Measurements from ENCODE around the gene MAP3K14. TPM values are rescaled to one million over a fixed set of nuclear protein-coding genes. Genes with fewer than 3 reads are reported as not detected.

Gene MAP3K14
- total and polyA plus RNA-seq, 4 donors: 1.2 to 7.8 (median 4.2) TPM

GRCh38 chr17:45241328-45242028, 75.3 kb downstream of the MAP3K14 start:
- H3K9ac ChIP-seq (ENCODE audit: low read depth in 1 of 2, low read length in 2 of 2): no peak overlapping the region
- TF ChIP-seq HNF4G (IDR thresholded peaks at IDR 0.05) (no peak), ATF3 (IDR thresholded peaks at IDR 0.05) (no peak), REST (IDR thresholded peaks at IDR 0.05) (no peak), FOXA1 (IDR thresholded peaks at IDR 0.05) (no peak), NR2F2 (IDR thresholded peaks at IDR 0.05) (no peak), FOXA2 (IDR thresholded peaks at IDR 0.05) (no peak), ZBTB33 (IDR thresholded peaks at IDR 0.05) (no peak), RXRA (IDR thresholded peaks at IDR 0.05) (no peak), RAD21 (IDR thresholded peaks at IDR 0.05) (no peak), SP1 (IDR thresholded peaks at IDR 0.05) (no peak), EGR1 (IDR thresholded peaks at IDR 0.05; ENCODE audit: low read depth in 2 of 2) (no peak)
- H3K4me3 ChIP-seq (ENCODE audit: low read depth in 1 of 3, low read length in 3 of 3): peak overlapping the region in 1 of 3 donors; percentile 3
- no peak overlapping the region for H3K27ac ChIP-seq (ENCODE audit: low read depth in 1 of 2, low read length in 2 of 2)
- peaks cover 0 to 3% (median 0%) of the 10 kb centered on the region in 4 donors for H3K27me3 ChIP-seq (ENCODE audit: control insufficient read depth in 4 of 4, insufficient read depth in 4 of 4, low read length in 3 of 4)
- no peak for DNase-seq (ENCODE audit: low spot score)
- WGBS: 16% methylated on average over 62 of the region's 62 CpGs
- H3K36me3 ChIP-seq (ENCODE audit: control insufficient read depth in 4 of 4, insufficient read depth in 3 of 4, low read depth in 1 of 4, low read length in 3 of 4): no peaks in the 10 kb centered on the region
- H3K9me3 ChIP-seq (ENCODE audit: control insufficient read depth in 4 of 4, low read length in 3 of 4): no peaks in the 10 kb centered on the region
- H3K4me1 ChIP-seq (ENCODE audit: control insufficient read depth in 4 of 4, insufficient read depth in 4 of 4, low read length in 3 of 4): peaks cover 0 to 4% (median 3%) of the 10 kb centered on the region in 4 donors

- 37% methylated on average over 21 of the region's 21 CpGs for WGBS
Observed at GRCh38 chr17:45240905-45241327, 75.9 kb downstream of the MAP3K14 start.

More at GRCh38 chr17:45240905-45241327, 75.9 kb downstream of the MAP3K14 start:
- H3K4me3 ChIP-seq (ENCODE audit: low read depth in 1 of 3, low read length in 3 of 3): no peak overlapping the region
- no peaks in the 10 kb centered on the region for H3K9me3 ChIP-seq (ENCODE audit: control insufficient read depth in 4 of 4, low read length in 3 of 4)
- peaks cover 0 to 3% (median 0%) of the 10 kb centered on the region in 4 donors for H3K27me3 ChIP-seq (ENCODE audit: control insufficient read depth in 4 of 4, insufficient read depth in 4 of 4, low read length in 3 of 4)
- TF ChIP-seq FOXA2 (IDR thresholded peaks at IDR 0.05): no peak
- no peak for TF ChIP-seq MAX (IDR thresholded peaks at IDR 0.05)
- TF ChIP-seq RAD21 (IDR thresholded peaks at IDR 0.05): no peak
- no peak for TF ChIP-seq ZBTB33 (IDR thresholded peaks at IDR 0.05)
- TF ChIP-seq JUND (IDR thresholded peaks at IDR 0.05): no peak
- no peak for TF ChIP-seq FOXA1 (IDR thresholded peaks at IDR 0.05)
- TF ChIP-seq HNF4A (conservative IDR thresholded peaks at IDR 0.05): no peak
- no peak for TF ChIP-seq TAF1 (conservative IDR thresholded peaks at IDR 0.05)
- TF ChIP-seq HNF4G (IDR thresholded peaks at IDR 0.05): no peak
- TF ChIP-seq GABPA (IDR thresholded peaks at IDR 0.05 in 1 of 2, conservative IDR thresholded peaks at IDR 0.05 in 1 of 2): no peak
- no peak for TF ChIP-seq RXRA (IDR thresholded peaks at IDR 0.05)
- TF ChIP-seq SP1 (IDR thresholded peaks at IDR 0.05): no peak
- no peak for TF ChIP-seq CTCF (IDR thresholded peaks at IDR 0.05; ENCODE audit: low read depth, low read length, missing input control)
- TF ChIP-seq REST (IDR thresholded peaks at IDR 0.05): no peak
- no peaks in the 10 kb centered on the region for H3K36me3 ChIP-seq (ENCODE audit: control insufficient read depth in 4 of 4, insufficient read depth in 3 of 4, low read depth in 1 of 4, low read length in 3 of 4)
- H3K27ac ChIP-seq (ENCODE audit: low read depth in 1 of 2, low read length in 2 of 2): no peak overlapping the region
- peaks cover 0 to 4% (median 2%) of the 10 kb centered on the region in 4 donors for H3K4me1 ChIP-seq (ENCODE audit: control insufficient read depth in 4 of 4, insufficient read depth in 4 of 4, low read length in 3 of 4)
- DNase-seq (ENCODE audit: low spot score): no peak
- no peak overlapping the region for H3K9ac ChIP-seq (ENCODE audit: low read depth in 1 of 2, low read length in 2 of 2)

Measured in liver (tissue), 9 donors.